OCI-LY3 (cell line): ENCODE measurements around the gene SYNPO2.

ENCODE experiments used
- EZH2phosphoT487 ChIP-seq: fragments of 200-600 bp; shearing (Covaris generic); IDR thresholded peaks from 2 replicates; pipeline ENCODE4 v1.6.1; 2018; ENCODE audit warnings: antibody characterized with exemption, mixed run types, low read depth
- TF ChIP-seq, protein P1 (sequence below): fragments of 200-600, 300-600 bp; sonication (generic); IDR thresholded peaks from 2 replicates; pipeline ENCODE4 v1.5.1; 2014; ENCODE audit warnings: antibody characterized with exemption, low read length, low read depth

DNA sequence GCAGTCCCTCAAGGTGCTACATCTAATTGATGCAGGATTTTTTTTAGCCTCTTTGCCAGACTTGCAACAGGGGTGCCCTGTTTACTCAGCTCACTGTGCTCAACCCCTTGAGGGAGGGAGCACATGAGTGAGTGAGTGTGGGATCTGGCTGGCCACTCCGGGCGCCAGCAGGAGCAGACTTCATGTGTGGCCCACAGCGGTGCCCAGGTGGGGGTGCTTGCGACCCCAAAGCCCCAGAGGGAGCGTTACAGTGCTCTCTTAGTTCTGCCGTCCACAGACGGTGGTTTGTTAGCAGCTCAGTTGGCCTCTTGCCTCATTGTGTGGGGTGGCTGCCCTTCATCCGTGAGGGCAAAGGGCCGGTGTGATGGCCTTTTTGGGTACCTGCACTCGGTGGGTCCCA lies 165.3 kb downstream of the SYNPO2 start:
- TF ChIP-seq, protein P1, sequence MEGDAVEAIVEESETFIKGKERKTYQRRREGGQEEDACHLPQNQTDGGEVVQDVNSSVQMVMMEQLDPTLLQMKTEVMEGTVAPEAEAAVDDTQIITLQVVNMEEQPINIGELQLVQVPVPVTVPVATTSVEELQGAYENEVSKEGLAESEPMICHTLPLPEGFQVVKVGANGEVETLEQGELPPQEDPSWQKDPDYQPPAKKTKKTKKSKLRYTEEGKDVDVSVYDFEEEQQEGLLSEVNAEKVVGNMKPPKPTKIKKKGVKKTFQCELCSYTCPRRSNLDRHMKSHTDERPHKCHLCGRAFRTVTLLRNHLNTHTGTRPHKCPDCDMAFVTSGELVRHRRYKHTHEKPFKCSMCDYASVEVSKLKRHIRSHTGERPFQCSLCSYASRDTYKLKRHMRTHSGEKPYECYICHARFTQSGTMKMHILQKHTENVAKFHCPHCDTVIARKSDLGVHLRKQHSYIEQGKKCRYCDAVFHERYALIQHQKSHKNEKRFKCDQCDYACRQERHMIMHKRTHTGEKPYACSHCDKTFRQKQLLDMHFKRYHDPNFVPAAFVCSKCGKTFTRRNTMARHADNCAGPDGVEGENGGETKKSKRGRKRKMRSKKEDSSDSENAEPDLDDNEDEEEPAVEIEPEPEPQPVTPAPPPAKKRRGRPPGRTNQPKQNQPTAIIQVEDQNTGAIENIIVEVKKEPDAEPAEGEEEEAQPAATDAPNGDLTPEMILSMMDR = no peak
- TF ChIP-seq EZH2phosphoT487 = no peak
